Mucosa of descending colon (tissue), 3 donors: Measurements from ENCODE around the gene SETDB2. TPM values are rescaled to one million over a fixed set of nuclear protein-coding genes. Genes with fewer than 3 reads are reported as not detected.
A peak's percentile ranks its signal among the peaks of the same experiment; 100 is the strongest.

ENCODE experiments used
- ATAC-seq: fragments of 200-7000 bp; cut with Tn5 transposase; one replicate; pipeline ENCODE4 v1.9.1; 2020; ENCODE audit warnings: mild to moderate bottlenecking, moderate library complexity
- DNase-seq, 3 donors: peaks; one replicate each; pipeline ENCODE4 v3.0.0-alpha.2; 2020
- H3K36me3 ChIP-seq: fragments of 200-600 bp; one replicate; pipeline ENCODE4 v1.8.0; 2021; ENCODE audit warnings: low read depth, mild to moderate bottlenecking
- H3K4me1 ChIP-seq: fragments of 200-600 bp; one replicate; pipeline ENCODE4 v1.8.0; 2021; ENCODE audit warnings: low read depth, mild to moderate bottlenecking
- H3K4me3 ChIP-seq: fragments of 200-600 bp; one replicate; pipeline ENCODE4 v1.8.0; 2021; ENCODE audit warnings: mild to moderate bottlenecking
- H3K9me3 ChIP-seq: fragments of 200-600 bp; one replicate; pipeline ENCODE4 v1.8.0; 2021; ENCODE audit warnings: mild to moderate bottlenecking
- CTCF ChIP-seq: fragments of 200-600 bp; IDR thresholded peaks from one replicate; pipeline ENCODE4 v1.8.0; 2022; ENCODE audit warnings: antibody characterized with exemption, mild to moderate bottlenecking
- intact Hi-C, 2 donors: fragments of 100-400 bp; cut with DNase I in 1 of 2; cut with micrococcal nuclease in 1 of 2; formaldehyde crosslinking; loops; one replicate each; pipeline versions ENCODE4 v1.11.0 to v1.11.1; 2022; cut with DNase I, micrococcal nuclease
- total RNA-seq, 3 donors: library from RNA; stranded (reverse); fragmentation: NEBNext Ultra II Directional in 2 of 3; extraction: Animal tissue kit (Norgen Biotek cat#: 25700) in 2 of 3; gene quantifications; one replicate each; pipeline versions ENCODE4 v1.2.1 to v1.2.4, GENCODE V29; 2021 to 2023
- donor health status: DM: no; HTN: no; CAD: no; lungs with moderate emphysema.
- donor health status: DM: no; HTN: no; CAD: no.
- donor health status: DM: no; HTN: yes; CAD: no.

The SETDB2 gene
- total RNA-seq, 3 donors from 2014 or later: 10.6 to 13.7 (median 11.7) TPM

- TF ChIP-seq CTCF: no peak
- H3K9me3 ChIP-seq: no peaks in the 10 kb centered on the region
- DNase-seq: peak in 1 of 3 donors; percentile 23
- intact Hi-C loops: no loop called here
- H3K36me3 ChIP-seq: no peaks in the 10 kb centered on the region
- no peak overlapping the region for H3K4me3 ChIP-seq
- ATAC-seq: peak; percentile 44
- H3K4me1 ChIP-seq: no peaks in the 10 kb centered on the region
Measured at GRCh38 chr13:49421391-49421790, 22.7 kb upstream of the SETDB2 start.

- no peak overlapping the region for H3K4me3 ChIP-seq
- TF ChIP-seq CTCF: no peak
- no peaks in the 10 kb centered on the region for H3K4me1 ChIP-seq
- intact Hi-C loops: no loop called here
- DNase-seq (no peak), ATAC-seq (no peak)
- H3K9me3 ChIP-seq: no peaks in the 10 kb centered on the region
- H3K36me3 ChIP-seq: no peaks in the 10 kb centered on the region
Measured at GRCh38 chr13:49424011-49424560, 20.0 kb upstream of the SETDB2 start.

GRCh38 chr13:49428041-49428763 lies 15.9 kb upstream of the SETDB2 start:
- Histone ChIP-seq H3K9me3 (no peaks in the 10 kb centered on the region), H3K4me1 (no peaks in the 10 kb centered on the region), H3K36me3 (no peaks in the 10 kb centered on the region), H3K4me3 (no peak overlapping the region)
- ATAC-seq (no peak), DNase-seq (no peak)
- intact Hi-C loops: no loop called here
- no peak for TF ChIP-seq CTCF

- Histone ChIP-seq H3K9me3 (no peaks in the 10 kb centered on the region), H3K4me1 (no peaks in the 10 kb centered on the region), H3K36me3 (no peaks in the 10 kb centered on the region), H3K4me3 (no peak overlapping the region)
- DNase-seq: no peak
- TF ChIP-seq CTCF: no peak
- ATAC-seq: no peak
- intact Hi-C loops: no loop called here
Measured at GRCh38 chr13:49429121-49429520, 15.0 kb upstream of the SETDB2 start.

GRCh38 chr13:49435992-49436391 lies 8.1 kb upstream of the SETDB2 start:
- H3K36me3 ChIP-seq: no peaks in the 10 kb centered on the region
- ATAC-seq (no peak), DNase-seq (no peak)
- no peak for TF ChIP-seq CTCF
- intact Hi-C loops: loop anchor here (5.0 to 10.0 kb wide), 2 partner anchors 131 to 134 kb away; no protein-coding TSS in a partner anchor
- no peaks in the 10 kb centered on the region for H3K4me1 ChIP-seq
- H3K4me3 ChIP-seq: no peak overlapping the region
- no peaks in the 10 kb centered on the region for H3K9me3 ChIP-seq
